ENCODE measurements around the gene JARID2.

JARID2 gene

DNA sequence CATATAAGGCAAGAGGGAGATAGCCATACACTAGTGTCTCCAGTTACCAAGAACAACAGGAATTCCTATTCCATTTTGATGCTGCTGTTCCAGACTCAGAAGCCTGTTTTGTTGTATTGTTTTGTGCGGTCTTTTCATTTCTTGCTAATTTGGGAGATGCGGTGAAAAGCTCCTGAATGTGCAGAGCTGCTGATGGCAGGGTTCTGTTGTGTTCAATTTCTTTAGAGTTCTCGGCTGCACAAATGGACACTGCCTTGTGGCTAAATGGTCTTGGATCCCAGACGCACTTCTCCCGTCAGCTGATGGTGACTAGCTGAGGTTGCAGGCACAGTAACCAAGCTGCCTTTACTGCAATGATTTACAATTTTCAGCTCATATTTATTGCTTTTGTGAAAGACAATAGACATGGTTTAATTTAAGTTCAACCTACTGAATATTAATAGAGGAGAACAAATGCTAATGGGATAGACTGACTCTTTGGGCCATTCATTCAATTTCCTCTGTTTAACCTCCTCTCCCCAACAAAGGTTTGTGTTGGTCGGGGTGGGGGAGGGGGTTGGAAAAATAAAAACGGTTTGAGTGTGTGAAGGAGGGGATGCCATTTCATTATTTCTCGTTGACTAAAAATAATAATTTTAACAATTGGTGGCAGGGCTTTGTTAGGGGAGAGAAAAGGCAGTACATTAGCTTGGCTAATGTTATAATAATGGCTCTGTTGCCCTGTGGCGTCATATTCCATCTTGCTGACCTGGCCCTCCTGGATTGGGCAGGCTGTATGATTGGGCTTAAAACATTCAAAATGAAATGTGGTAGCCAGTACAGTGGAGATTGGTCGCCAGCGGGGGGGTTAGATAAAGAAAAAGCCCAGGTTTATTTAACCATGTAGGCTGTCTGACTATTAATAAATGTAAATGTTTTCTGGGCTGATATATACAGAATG, 159.5 kb downstream of the JARID2 start:
- Histone ChIP-seq H3K4me2 (ENCODE audit: low read length) (no peak overlapping the region), H3K27ac (no peak overlapping the region), H2AFZ (no peak overlapping the region), H3K4me1 (peaks cover 20% of the 10 kb centered on the region), H3K36me3 (ENCODE audit: control insufficient read depth, insufficient read depth, low read length) (no peaks in the 10 kb centered on the region), H3K79me2 (peaks cover 13% of the 10 kb centered on the region), H3K9ac (no peak overlapping the region), H3K9me3 (ENCODE audit: control insufficient read depth, low read length) (no peaks in the 10 kb centered on the region), H3K4me3 (ENCODE audit: low read depth, low read length) (no peak overlapping the region), H3K27me3 (ENCODE audit: control insufficient read depth, insufficient read depth, low read length) (no peaks in the 10 kb centered on the region)
- TF ChIP-seq, protein P1, sequence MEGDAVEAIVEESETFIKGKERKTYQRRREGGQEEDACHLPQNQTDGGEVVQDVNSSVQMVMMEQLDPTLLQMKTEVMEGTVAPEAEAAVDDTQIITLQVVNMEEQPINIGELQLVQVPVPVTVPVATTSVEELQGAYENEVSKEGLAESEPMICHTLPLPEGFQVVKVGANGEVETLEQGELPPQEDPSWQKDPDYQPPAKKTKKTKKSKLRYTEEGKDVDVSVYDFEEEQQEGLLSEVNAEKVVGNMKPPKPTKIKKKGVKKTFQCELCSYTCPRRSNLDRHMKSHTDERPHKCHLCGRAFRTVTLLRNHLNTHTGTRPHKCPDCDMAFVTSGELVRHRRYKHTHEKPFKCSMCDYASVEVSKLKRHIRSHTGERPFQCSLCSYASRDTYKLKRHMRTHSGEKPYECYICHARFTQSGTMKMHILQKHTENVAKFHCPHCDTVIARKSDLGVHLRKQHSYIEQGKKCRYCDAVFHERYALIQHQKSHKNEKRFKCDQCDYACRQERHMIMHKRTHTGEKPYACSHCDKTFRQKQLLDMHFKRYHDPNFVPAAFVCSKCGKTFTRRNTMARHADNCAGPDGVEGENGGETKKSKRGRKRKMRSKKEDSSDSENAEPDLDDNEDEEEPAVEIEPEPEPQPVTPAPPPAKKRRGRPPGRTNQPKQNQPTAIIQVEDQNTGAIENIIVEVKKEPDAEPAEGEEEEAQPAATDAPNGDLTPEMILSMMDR (IDR thresholded peaks at IDR 0.05), result no peak

DNA sequence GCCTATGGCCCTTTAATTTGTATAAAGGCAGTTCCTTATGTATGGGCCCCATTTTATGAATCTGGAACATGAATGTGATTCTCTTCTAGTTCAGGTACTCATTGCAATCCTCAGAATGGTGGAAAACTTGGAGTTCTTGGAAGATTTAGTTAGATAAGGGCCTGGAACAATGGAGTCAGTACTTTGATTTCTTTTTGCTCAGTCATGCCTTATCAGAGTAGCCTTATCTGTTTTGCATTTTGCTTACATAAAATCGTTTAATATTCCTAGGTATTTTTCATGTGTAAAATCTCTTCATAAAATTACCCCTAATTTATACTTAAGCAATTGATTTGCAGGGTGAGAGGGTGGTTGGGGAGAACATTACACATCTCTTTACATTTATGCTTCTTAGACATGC, 160.6 kb downstream of the JARID2 start:
- Histone ChIP-seq H3K4me1 (peaks cover 17% of the 10 kb centered on the region), H3K4me2 (ENCODE audit: low read length) (no peak overlapping the region), H2AFZ (no peak overlapping the region), H3K79me2 (peaks cover 13% of the 10 kb centered on the region), H3K4me3 (ENCODE audit: low read depth, low read length) (no peak overlapping the region), H3K27me3 (ENCODE audit: control insufficient read depth, insufficient read depth, low read length) (no peaks in the 10 kb centered on the region), H3K9me3 (ENCODE audit: control insufficient read depth, low read length) (no peaks in the 10 kb centered on the region), H3K9ac (no peak overlapping the region), H3K27ac (no peak overlapping the region), H3K36me3 (ENCODE audit: control insufficient read depth, insufficient read depth, low read length) (no peaks in the 10 kb centered on the region)
- TF ChIP-seq, protein P1 (IDR thresholded peaks at IDR 0.05), result no peak

DNA sequence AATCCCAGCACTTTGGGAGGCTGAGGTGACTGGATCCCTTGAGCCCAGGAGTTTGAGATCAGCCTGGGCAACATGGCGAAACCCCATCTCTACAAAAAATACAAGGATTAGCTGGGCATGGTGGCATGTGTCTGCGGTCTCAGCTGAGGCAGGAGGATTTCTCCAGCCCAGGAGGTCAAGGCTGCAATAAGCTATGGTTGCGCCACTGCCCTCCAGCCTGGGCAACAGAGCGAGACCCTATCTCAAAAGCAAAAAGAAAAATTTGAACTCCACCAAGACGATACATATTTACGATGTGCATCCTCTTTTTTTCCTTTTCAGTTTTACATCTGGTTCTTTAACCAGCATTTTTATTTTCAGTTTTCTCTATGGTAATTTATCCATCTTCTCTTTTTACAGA, 162.1 kb downstream of the JARID2 start:
- H3K36me3 ChIP-seq (ENCODE audit: control insufficient read depth, insufficient read depth, low read length), result no peaks in the 10 kb centered on the region
- no peak overlapping the region for H3K9ac ChIP-seq
- no peak overlapping the region for H3K27ac ChIP-seq
- no peaks in the 10 kb centered on the region for H3K27me3 ChIP-seq (ENCODE audit: control insufficient read depth, insufficient read depth, low read length)
- H3K4me1 ChIP-seq, result peaks cover 22% of the 10 kb centered on the region
- H3K4me3 ChIP-seq (ENCODE audit: low read depth, low read length), result no peak overlapping the region
- peaks cover 23% of the 10 kb centered on the region for H3K79me2 ChIP-seq
- H3K4me2 ChIP-seq (ENCODE audit: low read length), result no peak overlapping the region
- H2AFZ ChIP-seq, result no peak overlapping the region
- TF ChIP-seq, protein P1 (IDR thresholded peaks at IDR 0.05), result no peak
- no peaks in the 10 kb centered on the region for H3K9me3 ChIP-seq (ENCODE audit: control insufficient read depth, low read length)

DNA sequence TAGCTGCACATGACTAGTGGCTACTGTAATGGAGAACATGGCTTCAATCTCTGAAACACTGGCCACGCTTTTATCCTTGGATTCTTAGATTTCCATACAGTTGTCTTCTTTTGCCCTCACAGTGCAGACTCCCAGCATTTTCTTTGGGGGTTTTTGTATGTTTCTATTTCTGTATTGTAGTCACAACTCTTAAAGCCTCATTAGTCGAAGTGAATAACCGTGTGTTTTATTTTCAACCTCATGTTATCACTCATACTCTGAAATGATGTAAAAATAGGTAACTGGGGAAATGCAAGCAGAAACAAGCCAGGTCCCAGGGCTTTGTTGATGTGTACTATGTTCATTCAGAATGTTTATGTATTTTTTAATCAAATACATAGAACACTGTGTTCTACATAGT, 162.9 kb downstream of the JARID2 start:
- no peaks in the 10 kb centered on the region for H3K36me3 ChIP-seq (ENCODE audit: control insufficient read depth, insufficient read depth, low read length)
- peaks cover 28% of the 10 kb centered on the region for H3K4me1 ChIP-seq
- TF ChIP-seq, protein P1 (IDR thresholded peaks at IDR 0.05), result no peak

More for the DNA sequence above, 162.9 kb downstream of the JARID2 start:
- Histone ChIP-seq H3K9ac (no peak overlapping the region), H3K27me3 (ENCODE audit: control insufficient read depth, insufficient read depth, low read length) (no peaks in the 10 kb centered on the region), H3K4me2 (ENCODE audit: low read length) (no peak overlapping the region), H3K9me3 (ENCODE audit: control insufficient read depth, low read length) (no peaks in the 10 kb centered on the region), H3K79me2 (peaks cover 28% of the 10 kb centered on the region), H3K4me3 (ENCODE audit: low read depth, low read length) (no peak overlapping the region), H3K27ac (no peak overlapping the region), H2AFZ (no peak overlapping the region)

Data from parathyroid adenoma (tissue), 2 donors.